GM18499 (cell line): ENCODE data around the gene SYT15.

Experiments used
- ATAC-seq: cut with Tn5 transposase; IDR thresholded peaks from one replicate; pipeline ENCODE4 v1.9.1; 2021; ENCODE audit warnings: moderate number of reproducible peaks; ENCODE audit not compliant: insufficient read depth, unreplicated experiment

SYT15 gene

GRCh38 chr10:46544989-46545791 is 33.7 kb upstream of the SYT15 start:
- no peak for ATAC-seq

- no peak for ATAC-seq
These were observed 32.9 kb upstream of the SYT15 start for GRCh38 chr10:46545861-46546590.

- ATAC-seq = no peak
These were observed 32.1 kb upstream of the SYT15 start for GRCh38 chr10:46546591-46547540.

- ATAC-seq = no peak
These were observed 31.1 kb upstream of the SYT15 start for GRCh38 chr10:46547541-46548497.

GRCh38 chr10:46548498-46549090 is 30.3 kb upstream of the SYT15 start:
- no peak for ATAC-seq

GRCh38 chr10:46549171-46550075 is 29.5 kb upstream of the SYT15 start:
- no peak for ATAC-seq

GRCh38 chr10:46550076-46550790 is 28.7 kb upstream of the SYT15 start:
- no peak for ATAC-seq

GRCh38 chr10:46550795-46551700 is 27.9 kb upstream of the SYT15 start:
- ATAC-seq = no peak

- no peak for ATAC-seq
These were observed 27.0 kb upstream of the SYT15 start for GRCh38 chr10:46551701-46552525.

GRCh38 chr10:46552526-46553237 is 26.2 kb upstream of the SYT15 start:
- ATAC-seq = no peak

- ATAC-seq = no peak
These were observed 25.5 kb upstream of the SYT15 start for GRCh38 chr10:46553238-46554049.

- ATAC-seq = no peak
These were observed 24.7 kb upstream of the SYT15 start for GRCh38 chr10:46554166-46554781.

GRCh38 chr10:46555366-46555712 is 23.6 kb upstream of the SYT15 start:
- ATAC-seq = no peak
